Stimulated activated CD4-positive, alpha-beta T cell treated with anti-CD3 and anti-CD28 coated beads, Interleukin-15, amount 100 ng/mL, for 24 hours (primary cell): ENCODE measurements around the gene CIAO2B.

Source experiments
- DNase-seq: peaks from one replicate; pipeline ENCODE4 v3.0.0-alpha.2; 2020

Gene CIAO2B

GRCh38 chr16:66885491-66885890 lies 48.7 kb downstream of the CIAO2B start:
- no peak for DNase-seq

GRCh38 chr16:66882702-66883101 lies 51.5 kb downstream of the CIAO2B start:
- no peak for DNase-seq
